Measurements from ENCODE around the gene QRFP.

GRCh38 chr9:130912932-130913598 lies 16.5 kb upstream of the QRFP start:
- TF ChIP-seq CTCF (IDR thresholded peaks at IDR 0.05; ENCODE audit: poor library complexity, severe bottlenecking) (no peak), RAD21 (conservative IDR thresholded peaks at IDR 0.05) (no peak), EZH2 (IDR thresholded peaks at IDR 0.05; ENCODE audit: borderline replicate concordance, insufficient read depth, low read length, poor library complexity, severe bottlenecking) (no peak)

Measured in neural cell (in vitro differentiated cells).